GM08714 (cell line): ENCODE measurements around the gene ZNF777.
"Not testable (repeated sequence)": the region's sequence is repeated elsewhere in the genome, so short reads cannot be mapped to it uniquely, and the experiment has no call there.

ENCODE experiments used
- H3K4me3 ChIP-seq: fragments of 200-500 bp; sonication (Bioruptor generic); 2 replicates; pipeline ENCODE4 v1.5.1; 2014; ENCODE audit warnings: mild to moderate bottlenecking, low read length, inconsistent platforms
- ZNF274 ChIP-seq: IDR thresholded peaks from 2 replicates; pipeline ENCODE4 v1.6.1; 2012; ENCODE audit warnings: mild to moderate bottlenecking, low read depth, low read length

ZNF777 gene

DNA sequence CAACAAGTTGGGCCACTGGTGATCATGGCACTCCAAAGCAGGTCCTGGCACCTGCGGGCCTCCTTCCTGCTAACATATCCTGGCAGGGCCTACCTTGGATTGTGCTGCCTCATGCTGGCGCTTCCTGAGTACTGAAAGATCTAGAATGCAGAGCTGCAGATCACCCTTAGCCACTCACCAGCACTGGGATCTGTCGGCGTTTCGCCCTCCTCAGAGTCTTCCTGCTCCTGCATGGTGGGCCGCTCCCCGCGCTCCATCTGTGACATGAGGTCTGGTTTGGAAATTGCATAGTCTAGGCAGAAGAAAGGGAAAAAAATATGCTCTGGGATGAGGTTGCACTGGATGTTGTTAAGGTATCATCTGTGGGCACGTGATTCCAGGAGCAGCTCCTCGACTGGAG is 10.0 kb downstream of the ZNF777 start:
- H3K4me3 ChIP-seq: no peak overlapping the region
- no peak for TF ChIP-seq ZNF274

DNA sequence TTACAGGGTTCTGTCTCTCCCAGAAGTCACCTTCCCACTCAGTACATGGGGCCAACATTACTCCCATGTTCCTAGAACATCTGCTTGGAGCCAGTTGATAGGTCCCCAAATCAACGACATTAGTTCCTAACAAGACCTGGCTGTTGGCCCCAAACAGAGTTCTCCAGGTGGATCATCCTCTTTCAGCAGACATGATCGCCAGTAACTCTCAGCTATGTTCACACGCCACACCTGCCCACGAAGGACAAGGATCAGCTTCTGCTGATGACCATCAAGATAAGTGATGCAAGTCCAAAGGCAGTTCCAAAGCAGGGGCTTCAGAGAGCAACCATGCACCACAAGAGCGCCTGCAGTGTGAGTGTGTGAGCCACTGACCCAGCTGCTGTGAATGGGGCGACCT is 11.0 kb downstream of the ZNF777 start:
- no peak for TF ChIP-seq ZNF274
- no peak overlapping the region for H3K4me3 ChIP-seq

DNA sequence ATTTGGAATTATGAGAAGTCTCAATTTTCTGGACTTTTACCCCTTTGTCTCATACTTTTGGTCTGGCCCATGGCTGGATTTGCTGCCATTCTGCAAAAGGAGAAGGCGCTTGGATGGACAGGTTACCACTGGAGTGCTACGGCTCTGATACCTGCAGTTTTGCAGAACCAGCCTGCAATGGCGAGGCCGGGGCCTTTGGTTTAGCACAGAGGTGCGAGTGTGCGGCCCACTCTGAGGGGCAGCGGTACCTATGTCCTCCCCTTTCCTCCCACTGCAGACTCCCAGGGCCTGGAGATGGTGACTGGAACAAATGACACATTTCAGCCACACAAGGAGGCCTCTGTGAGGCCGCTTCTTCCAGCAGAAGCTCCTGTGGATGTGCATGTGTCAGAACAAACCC is 11.9 kb downstream of the ZNF777 start:
- no peak overlapping the region for H3K4me3 ChIP-seq
- TF ChIP-seq ZNF274: no peak

DNA sequence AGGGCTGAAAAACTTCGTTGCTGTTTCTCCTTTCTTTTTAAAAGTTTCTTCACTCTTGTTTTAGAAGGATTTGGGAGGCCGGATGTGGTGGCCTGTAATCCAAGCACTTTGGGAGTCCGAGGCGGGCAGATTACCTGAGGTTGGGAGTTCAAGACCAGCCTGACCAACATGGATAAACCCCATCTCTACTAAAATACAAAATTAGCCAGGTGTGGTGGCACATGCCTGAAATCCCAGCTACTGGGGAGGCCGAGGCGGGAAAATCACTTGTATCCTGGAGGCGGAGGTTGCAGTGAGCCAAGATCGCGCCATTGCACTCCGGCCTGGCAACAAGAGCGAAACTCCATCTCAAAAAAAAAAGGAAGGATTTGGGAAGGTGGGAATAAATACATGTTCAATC is 14.8 kb downstream of the ZNF777 start:
- not testable (repeated sequence) for H3K4me3 ChIP-seq

DNA sequence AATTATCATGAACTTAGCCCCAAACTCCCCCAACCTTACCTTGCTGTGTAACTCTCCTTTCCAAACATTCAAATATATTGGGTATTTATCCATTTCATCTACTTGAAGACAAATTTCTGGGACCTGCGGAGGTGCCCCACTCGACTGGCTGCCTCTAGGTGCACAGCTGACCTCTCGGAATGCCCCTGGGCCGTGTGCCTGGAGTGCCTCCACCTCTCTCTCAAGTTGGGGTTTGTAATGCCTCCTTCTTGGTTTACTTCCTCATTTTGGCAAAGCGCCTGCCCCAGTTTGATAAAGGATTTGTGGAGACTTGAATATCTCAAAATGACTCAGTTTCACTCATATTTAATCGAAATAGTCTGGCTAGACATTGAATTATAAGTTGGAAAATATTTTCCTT is 16.6 kb downstream of the ZNF777 start:
- TF ChIP-seq ZNF274: no peak
- no peak overlapping the region for H3K4me3 ChIP-seq

DNA sequence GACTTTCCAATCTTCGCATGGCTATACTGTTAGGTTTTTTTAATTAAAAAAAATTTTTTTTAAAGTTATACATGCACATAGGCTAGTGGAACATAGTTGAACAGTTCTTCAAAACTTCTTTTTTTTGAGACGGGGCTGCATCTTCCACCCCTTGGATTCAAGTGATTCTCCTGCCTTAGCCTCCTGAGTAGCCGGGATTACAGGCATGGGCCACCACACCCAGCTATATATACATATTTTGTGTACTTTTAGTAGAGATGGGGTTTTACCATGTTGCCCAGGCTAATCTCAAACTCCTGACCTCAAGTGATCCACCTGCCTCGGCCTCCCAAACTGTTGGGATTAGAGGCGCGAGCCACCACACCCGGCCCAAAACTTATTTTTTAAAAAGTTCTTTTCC is 17.3 kb downstream of the ZNF777 start:
- TF ChIP-seq ZNF274: no peak
- H3K4me3 ChIP-seq: no peak overlapping the region

DNA sequence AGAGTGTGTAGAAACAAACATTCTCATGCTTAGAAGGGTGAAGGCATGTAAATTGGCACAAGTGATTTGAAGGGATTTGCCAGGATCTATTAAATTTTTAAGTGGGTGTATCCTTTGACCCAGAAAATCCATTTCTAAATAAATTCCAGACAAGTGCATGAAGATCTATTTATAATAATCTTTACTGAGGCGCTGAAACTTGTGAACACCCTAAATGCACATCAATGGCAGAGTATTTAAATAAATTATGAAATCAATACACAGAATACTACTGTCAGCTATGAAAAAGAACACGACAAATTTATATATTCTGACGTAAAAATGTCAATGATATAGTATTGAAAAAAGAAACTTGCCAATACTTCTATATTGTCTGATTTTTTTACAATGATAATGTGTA is 17.9 kb downstream of the ZNF777 start:
- TF ChIP-seq ZNF274: no peak
- no peak overlapping the region for H3K4me3 ChIP-seq

DNA sequence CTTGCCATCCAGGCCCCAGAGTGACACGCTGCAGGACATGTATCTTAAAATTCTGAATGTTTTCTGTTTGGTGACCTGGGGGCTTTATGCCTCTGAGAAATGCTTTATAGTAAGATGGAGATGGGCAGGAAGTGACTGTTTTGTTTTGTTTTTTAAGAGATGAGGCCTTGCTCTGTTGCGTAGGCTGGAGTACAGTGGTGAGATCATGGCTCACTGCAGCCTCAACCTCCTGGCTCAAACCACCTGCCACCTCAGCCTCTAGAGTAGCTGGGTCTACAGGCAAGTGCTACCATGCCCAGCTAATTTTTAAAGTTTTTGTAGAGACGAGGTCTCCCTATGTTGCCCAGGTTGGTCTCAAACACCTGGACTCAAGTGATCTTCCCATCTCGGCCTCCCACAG is 20.6 kb downstream of the ZNF777 start:
- H3K4me3 ChIP-seq: no peak overlapping the region
- TF ChIP-seq ZNF274: no peak

DNA sequence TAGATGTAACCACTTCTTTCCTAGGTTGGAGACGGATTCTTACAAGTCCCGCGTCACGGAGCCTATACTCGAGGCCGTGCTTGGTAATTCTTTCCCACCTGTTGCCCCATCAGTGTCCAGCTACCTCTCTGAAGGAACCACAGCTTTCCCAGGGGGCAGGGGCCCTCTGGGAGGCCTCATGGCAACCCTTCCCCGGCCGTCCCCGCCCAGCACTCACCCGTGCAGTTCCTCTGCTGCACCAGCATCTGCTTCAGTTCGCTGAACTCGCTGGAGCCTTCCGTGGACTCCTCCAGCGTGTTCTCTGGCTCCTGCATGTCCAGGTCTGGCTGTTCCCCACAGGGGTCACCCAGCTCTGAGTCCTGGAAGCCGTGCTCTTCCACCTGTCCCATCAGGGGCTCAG is 24.5 kb downstream of the ZNF777 start:
- no peak overlapping the region for H3K4me3 ChIP-seq
- TF ChIP-seq ZNF274: no peak

DNA sequence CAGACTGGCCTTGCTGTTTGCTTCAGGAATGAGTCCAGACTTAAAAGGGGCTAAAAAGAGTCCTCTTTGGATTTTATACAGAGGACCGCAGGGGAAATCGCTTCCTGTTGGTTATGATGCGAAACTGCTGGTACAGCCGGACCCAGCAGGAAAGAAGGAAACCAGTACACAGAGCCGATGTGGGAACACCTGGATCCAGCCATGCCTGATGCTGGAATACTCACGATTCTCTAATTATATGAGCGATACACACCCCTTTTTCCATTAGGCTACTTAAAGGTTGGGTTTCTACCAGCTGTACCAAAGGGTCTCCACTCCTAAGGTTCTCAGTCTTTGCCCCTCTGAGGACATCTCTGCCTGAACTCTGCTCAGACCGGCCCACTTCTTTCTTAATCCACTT is 27.7 kb downstream of the ZNF777 start:
- no peak overlapping the region for H3K4me3 ChIP-seq
- TF ChIP-seq ZNF274: no peak

DNA sequence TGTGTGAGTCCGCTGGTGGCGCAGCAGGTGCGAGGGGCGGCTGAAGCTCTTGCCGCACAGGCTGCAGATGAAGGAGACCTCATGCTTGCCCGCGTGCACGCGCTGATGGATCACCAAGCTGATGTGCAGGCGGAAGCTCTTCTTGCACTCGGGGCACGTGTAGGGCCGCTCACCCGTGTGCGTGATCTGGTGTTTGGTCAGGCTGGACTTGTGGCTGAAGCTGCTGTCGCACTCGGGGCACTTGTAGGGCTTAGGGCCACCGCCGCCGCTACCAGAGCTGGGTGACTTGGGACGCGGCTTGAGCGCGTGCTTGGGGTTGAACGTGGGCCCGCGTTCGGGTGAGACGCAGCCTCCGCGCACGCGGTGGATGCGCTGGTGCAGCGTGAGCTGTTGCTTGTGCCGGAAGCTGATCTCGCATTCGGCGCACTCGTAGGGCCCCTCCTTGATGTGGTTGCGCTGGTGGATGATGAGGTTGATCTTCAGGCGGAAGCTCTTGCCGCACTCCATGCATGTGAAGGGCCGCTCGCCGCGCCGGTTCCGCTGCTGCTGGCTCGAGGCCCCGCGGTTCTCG is 28.7 kb downstream of the ZNF777 start:
- no peak overlapping the region for H3K4me3 ChIP-seq
- no peak for TF ChIP-seq ZNF274

DNA sequence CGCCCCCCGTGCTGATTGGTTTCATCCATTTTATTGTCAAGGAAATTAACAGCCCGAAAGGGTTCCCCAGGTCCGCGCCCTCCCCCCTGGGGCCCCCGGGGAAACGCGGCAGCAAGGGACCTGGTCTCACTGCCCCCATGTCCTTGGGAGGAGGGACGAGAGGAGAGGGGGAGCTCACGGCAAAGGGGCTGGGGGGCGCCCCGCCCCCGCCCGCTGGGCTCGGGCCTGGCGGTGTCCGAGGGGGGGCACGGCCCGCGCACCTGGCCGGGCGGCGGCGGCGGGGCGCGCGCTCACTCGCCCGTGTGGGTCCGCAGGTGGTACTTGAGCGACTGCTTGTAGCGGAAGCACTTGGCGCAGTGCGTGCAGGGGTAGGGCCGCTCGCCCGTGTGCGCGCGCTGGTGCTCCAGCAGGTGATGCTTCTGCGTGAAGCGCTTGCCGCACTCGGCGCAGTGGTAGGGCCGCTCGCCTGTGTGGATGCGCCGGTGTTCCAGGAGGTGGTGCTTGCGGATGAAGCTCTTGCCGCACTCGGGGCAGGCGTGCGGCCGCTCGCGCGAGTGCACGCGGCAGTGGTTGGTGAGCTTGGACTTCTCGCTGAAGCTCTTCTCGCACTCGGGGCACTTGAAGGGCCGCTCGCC is 29.3 kb downstream of the ZNF777 start:
- TF ChIP-seq ZNF274: no peak
- no peak overlapping the region for H3K4me3 ChIP-seq

DNA sequence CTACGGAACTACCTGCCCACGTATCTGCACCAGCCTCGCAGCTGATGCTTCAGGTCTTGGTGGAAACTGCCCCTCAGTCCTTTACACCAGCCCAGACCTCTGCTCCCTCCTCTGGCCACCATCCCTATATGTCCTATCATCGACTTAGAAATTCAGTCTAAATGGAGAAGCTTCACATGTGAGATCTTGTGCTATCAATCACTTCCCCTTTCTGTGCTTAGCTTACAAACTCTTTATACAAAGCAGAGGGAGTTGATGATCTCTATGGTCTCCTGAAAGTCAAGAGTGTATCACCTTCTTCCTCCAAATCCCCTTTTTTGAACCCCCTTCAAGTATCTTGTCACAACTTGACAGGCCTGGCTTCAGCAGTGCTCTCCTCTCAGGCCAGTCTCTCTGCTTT is 30.7 kb downstream of the ZNF777 start:
- H3K4me3 ChIP-seq: no peak overlapping the region
- no peak for TF ChIP-seq ZNF274

DNA sequence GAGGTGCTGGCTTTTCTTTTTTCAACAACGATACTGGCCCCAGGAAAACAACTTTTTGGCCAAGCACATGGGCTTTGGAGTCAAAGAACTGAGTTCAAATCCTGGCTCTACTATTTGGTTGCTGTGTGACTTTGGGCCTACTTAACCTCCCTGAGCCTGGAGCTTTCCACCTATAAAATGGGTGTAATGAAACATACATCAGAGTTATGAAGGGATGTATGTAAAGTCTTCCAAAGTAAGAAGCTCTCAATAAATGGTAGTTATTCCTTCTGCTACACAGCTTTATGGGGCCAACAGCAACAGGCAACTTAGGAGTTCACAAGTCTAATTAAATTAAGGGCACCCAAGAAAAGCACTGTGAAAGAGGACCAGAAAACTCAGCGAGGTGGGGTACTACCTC is 33.0 kb downstream of the ZNF777 start:
- TF ChIP-seq ZNF274: no peak
- H3K4me3 ChIP-seq: no peak overlapping the region

DNA sequence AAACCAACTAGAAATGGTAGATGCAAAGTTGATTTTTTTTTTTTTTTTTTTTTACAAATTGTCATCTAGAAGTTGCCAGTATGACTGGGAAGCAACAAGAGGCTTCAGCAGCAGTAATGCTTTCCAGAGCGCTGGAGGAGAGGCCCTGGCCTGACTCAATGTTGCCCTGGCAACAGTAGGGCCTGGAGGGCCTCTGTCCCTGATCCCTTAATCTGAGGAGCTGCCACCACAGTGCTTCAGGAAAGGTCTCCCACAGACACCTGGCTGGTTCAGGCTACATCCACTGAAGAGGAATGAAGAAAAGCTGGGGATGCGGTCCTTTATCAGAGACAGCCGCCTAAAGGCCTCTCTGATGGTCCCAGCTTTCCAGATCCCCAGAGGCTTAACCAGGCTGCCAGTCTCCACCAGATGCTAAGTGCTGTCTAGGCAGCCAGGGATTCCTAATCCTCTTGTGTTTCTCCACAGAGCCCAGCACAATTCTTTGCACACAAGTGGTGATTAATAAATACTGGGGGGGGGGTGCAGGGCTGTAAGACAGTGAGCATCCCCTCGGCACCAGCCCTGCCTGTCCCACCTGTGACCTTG is 33.7 kb downstream of the ZNF777 start:
- TF ChIP-seq ZNF274: no peak
- no peak overlapping the region for H3K4me3 ChIP-seq
